Activated CD4-positive, alpha-beta T cell treated with anti-CD3 and anti-CD28 coated beads, Interleukin-2, amount 50 U/mL, for 4 hours (primary cell): ENCODE data around the gene CALM1.

ENCODE experiments used
- DNase-seq, 2 experiments: peaks; one replicate each; pipeline ENCODE4 v3.0.0-alpha.2; 2020

Gene CALM1

DNA sequence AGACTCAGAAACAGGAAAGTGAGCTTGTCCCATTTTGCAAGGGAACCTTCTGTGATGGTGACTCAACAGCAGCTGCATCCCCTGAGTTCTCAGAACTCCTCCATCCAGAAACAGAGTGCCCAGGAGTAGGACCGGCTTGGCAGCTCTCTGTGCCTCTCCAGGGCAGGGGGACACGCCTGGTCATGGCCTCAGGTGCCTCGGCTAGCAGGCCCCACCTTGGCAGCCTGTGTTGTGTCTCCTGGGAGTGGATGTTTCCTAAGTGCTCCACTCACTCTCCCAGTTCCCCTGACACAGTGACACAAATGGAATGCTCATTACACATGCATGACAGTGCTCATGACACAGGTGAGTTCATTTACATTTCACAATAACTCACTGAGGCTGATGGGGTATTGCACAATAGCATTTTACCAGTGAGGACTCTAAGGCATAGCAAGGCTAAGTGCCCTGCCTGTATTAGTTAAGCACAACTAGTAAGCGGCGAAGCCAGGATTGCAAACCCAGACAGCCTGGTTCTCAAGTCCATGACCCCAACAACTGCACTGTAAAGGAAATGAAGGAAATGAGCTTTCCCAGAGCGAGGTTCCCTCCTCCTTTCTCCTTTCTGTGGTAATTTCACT lies 47.4 kb downstream of the CALM1 start:
- no peak for DNase-seq

- DNase-seq: no peak
Observed at GRCh38 chr14:90445011-90445410, 48.2 kb downstream of the CALM1 start.

GRCh38 chr14:90446405-90446804 lies 49.6 kb downstream of the CALM1 start:
- no peak for DNase-seq

DNA sequence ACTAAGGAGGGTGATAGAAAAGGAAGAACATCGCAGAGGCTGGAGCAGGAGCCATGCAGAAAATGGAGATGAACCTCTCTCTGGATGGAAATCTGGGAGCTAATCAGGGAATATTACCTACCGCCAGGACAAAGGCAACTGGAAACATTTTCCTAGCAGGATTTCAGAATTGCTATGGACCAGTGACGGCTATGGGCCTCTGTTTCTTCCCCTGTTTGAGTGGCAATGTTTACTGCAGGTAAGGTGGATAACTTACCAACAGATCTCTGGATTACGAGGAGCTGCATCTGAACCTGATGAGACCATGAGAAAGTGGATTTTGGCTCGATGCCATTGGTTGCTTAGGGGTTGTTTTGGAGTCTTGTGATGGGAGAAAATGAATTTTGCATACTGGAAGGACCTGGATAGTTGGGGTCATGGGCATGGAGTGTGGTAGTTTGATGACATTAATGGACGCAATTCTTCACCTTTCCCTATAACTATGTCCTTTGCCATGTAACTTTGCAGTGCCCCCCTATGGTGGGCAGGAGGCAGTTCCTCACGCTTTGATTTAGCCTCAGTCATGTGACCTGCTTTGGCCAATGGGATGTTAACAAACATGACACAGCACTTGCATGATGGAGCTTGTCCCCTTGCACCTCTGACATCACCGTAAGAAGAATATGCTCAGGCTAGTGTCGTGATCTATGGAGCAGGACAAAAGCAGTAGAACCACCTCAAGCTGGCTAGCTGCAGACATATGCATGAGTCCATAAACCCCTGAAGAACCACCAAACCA lies 51.1 kb downstream of the CALM1 start:
- DNase-seq: no peak

- no peak for DNase-seq
Observed at GRCh38 chr14:90449411-90449810, 52.6 kb downstream of the CALM1 start.

DNA sequence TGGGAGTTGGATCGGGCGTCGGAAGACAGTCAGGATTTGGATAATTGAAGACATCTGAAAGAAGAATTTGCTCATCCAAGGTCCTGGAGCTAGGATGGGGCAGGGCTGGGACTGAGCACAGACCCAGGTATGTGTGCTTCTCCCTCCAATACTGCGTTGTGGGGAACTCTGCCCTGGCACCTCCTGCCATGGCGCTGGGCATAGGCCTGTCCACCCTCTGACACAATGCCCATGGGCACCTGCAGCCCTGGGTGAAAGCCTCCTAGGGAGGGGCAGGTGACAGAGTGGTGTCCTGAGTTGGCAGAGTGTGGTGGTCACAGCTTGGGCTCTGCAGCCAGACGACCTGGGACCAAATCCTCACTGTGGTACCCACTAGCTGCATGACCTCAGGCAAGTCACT lies 53.3 kb downstream of the CALM1 start:
- no peak for DNase-seq

- DNase-seq: no peak
Observed at GRCh38 chr14:90450667-90451066, 53.8 kb downstream of the CALM1 start.

- DNase-seq: no peak
Observed at GRCh38 chr14:90451443-90451842, 54.6 kb downstream of the CALM1 start.

DNA sequence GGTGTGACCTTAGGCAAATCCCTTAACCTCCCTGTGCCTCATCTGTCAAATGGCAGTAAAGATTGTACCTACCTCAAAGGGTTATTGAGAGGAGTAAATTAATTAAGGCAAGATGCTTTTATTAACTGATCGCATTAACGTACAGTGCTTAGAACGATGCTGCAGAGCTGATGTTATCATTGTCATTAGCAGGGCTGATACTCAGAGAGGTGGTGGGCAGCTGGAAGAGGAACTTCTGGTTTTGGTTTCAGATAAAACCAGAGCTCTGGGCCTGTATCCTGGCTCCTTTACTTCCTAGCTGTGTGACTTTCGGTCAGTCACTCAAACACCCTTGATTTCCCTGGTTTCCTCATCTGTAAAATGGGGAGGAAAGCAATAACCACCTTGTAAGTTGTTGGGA lies 55.1 kb downstream of the CALM1 start:
- DNase-seq: no peak

DNA sequence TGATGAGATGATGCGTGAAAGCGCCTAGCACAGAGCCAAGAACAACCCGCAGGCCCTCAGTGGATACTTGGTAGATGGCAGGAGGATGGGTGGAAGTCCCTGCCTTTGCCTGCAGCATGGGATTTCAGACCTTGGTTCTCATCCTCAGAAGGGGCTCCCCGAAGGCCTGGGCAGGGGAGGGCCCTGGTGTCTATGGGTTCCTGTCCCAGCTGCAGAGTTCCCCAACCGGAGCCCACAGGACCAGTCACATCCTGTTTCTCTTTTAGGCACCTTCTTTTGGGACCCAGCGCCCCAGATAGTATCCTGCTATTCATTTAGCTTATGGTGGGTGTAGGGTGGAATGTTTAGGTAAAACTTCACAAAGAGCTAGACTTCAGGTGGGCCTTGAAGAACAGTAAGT lies 55.5 kb downstream of the CALM1 start:
- no peak for DNase-seq

GRCh38 chr14:90453401-90453951 lies 56.6 kb downstream of the CALM1 start:
- DNase-seq: no peak

DNA sequence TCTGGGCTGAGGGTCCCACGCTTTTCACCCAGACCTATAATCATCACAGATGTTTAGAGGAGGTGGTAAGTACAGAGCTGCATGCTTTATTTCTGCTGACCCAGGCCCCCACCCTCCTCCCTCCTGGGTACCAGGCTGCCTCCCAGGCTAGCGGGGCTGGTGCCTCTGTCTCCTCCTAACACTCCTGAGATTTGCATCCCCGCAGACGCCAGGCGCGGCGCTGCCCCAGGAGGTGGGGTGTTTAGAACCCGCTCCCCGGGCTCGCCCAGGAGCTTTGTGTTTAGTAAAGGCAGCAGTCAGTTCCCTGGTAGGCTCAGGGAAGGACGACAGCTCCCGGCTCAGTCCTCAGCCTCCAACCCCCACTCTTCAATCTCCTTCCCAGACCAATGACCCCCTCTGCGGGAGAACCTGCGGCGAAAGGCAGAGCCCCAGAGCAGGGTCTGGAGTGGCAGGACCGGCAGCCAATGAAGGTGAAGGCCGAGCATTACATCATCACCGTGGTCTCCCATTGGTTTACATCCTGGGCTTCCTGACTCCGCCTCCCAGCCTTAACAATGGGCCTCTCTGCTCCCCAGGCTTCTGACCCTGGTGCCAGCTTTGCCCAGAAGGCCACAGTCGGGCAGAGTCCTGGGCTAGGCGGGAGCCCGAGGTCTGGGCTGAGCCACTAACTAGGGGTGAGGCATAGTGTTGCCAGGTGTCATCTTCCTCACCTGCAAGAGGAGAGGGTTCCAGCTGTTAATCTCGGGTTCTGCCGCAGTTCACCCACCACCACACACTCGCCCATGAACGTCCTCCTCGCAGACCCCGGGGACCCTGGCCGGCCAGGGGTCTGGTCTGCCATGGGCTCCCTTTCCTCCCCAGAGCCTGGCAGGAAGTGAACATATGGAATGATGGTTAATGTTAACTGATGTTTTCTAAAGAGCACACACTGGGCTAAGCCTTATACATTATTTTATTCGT lies 57.5 kb downstream of the CALM1 start:
- no peak for DNase-seq

GRCh38 chr14:90455100-90455571 lies 58.3 kb downstream of the CALM1 start:
- DNase-seq: no peak

- no peak for DNase-seq
Observed at GRCh38 chr14:90456551-90456950, 59.7 kb downstream of the CALM1 start.

DNA sequence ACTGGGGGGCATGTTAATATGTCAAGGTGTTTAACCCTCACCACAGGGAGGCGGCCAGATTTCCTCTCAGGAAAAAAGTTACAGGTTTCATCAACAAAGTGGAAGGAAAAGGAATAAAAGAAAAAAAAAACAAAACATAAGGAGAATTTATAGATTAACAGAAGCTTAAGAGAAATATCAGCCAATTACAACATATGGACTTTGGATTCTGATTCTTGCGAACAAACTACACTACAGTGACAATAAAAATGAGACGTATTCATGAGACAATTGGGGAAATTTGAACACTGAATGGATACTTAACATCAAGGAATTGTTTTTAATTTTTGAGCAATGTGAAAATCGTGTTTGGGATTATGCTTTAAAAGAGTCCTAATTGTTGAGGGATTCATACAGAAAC lies 60.4 kb downstream of the CALM1 start:
- DNase-seq: no peak
